Small intestine (tissue), 7 donors: ENCODE measurements around the gene VCL. TPM values are rescaled to one million over a fixed set of nuclear protein-coding genes. Genes with fewer than 3 reads are reported as not detected.

Experiments used
- DNase-seq, 2 donors: peaks; one replicate each; pipeline versions ENCODE4 v3.0.0 to v3.0.0-alpha.2; 2013
- FAIRE-seq: peaks from 2 replicates; lab custom pipeline; 2012; peaks lifted over from hg19 to GRCh38; lab: Jason Lieb, UNC
- H3K27ac ChIP-seq, 3 donors: one replicate each; pipeline ENCODE4 v1.5.1; 2013; ENCODE audit warnings: low read length in 2 of 3, mild to moderate bottlenecking in 2 of 3, control low read depth in 1 of 3, inconsistent platforms in 1 of 3, low read depth in 1 of 3, moderate library complexity in 1 of 3
- H3K27me3 ChIP-seq, 3 donors: one replicate each; pipeline ENCODE4 v1.6.1; 2013; ENCODE audit warnings: low read length in 3 of 3, inconsistent platforms in 1 of 3; ENCODE audit not compliant: control insufficient read depth in 3 of 3, insufficient read depth in 3 of 3
- H3K36me3 ChIP-seq, 3 donors: one replicate each; pipeline ENCODE4 v1.6.1; 2013; ENCODE audit warnings: low read length in 3 of 3, inconsistent platforms in 1 of 3, low read depth in 1 of 3, mild to moderate bottlenecking in 1 of 3, moderate library complexity in 1 of 3; ENCODE audit not compliant: control insufficient read depth in 3 of 3, insufficient read depth in 2 of 3
- H3K4me1 ChIP-seq, 3 donors: one replicate each; pipeline ENCODE4 v1.6.1; 2013; ENCODE audit warnings: low read length in 2 of 3, inconsistent platforms in 1 of 3, low read depth in 1 of 3, mild to moderate bottlenecking in 1 of 3, moderate library complexity in 1 of 3; ENCODE audit not compliant: control insufficient read depth in 3 of 3, insufficient read depth in 2 of 3
- H3K4me3 ChIP-seq, 3 donors: one replicate each; pipeline ENCODE4 v1.5.1; 2013; ENCODE audit warnings: low read length in 3 of 3, control low read depth in 1 of 3, inconsistent platforms in 1 of 3, low read depth in 1 of 3, mild to moderate bottlenecking in 1 of 3, moderate library complexity in 1 of 3
- H3K9me3 ChIP-seq, 2 donors: one replicate each; pipeline ENCODE4 v1.6.1; 2013; ENCODE audit warnings: low read depth in 1 of 2, low read length in 1 of 2; ENCODE audit not compliant: control insufficient read depth in 2 of 2, insufficient read depth in 1 of 2
- WGBS, 3 donors: extraction: QIAGEN DNeasy Blood & Tissue Kit; methylation state at CpG; one replicate each; pipeline ENCODE4 v1.1.7; 2013; 5-methylcytosine and 5-hydroxymethylcytosine counted together
- polyA plus RNA-seq, 4 donors: library from polyadenylated mRNA; stranded (reverse) in 3 of 4; unstranded in 1 of 4; fragments of 200-250 nt in 3 of 4; fragments of 120-200 nt in 1 of 4; gene quantifications; one replicate each; pipeline versions ENCODE4 v1.2.1 to v1.2.3, GENCODE V29; 2013
- donor health status: healthy with polysubstance abuse.
- donor health status: control.
- donor health status: control.
- donor health status: Bipolar disorder and iron deficiency.
- donor health status: healthy.

Gene VCL
- polyA plus RNA-seq, 4 donors, result 8.9 to 32.2 (median 20.9) TPM

- 89 to 95% (median 90%) methylated on average over 2 of the region's 2 CpGs for WGBS, 3 donors
- Histone ChIP-seq H3K9me3 (no peaks in the 10 kb centered on the region), H3K4me3 (no peak overlapping the region), H3K27me3 (no peaks in the 10 kb centered on the region), H3K27ac (no peak overlapping the region), H3K36me3 (peaks cover 0 to 10% (median 2%) of the 10 kb centered on the region in 3 donors), H3K4me1 (no peaks in the 10 kb centered on the region)
- FAIRE-seq (no peak), DNase-seq (no peak)
Observed at GRCh38 chr10:74044419-74044818, 46.5 kb downstream of the VCL start.

GRCh38 chr10:74047304-74047703 is 49.4 kb downstream of the VCL start:
- H3K36me3 ChIP-seq, result peaks cover 0 to 10% (median 2%) of the 10 kb centered on the region in 3 donors
- DNase-seq, result no peak
- H3K27ac ChIP-seq, result no peak overlapping the region
- H3K4me3 ChIP-seq, result no peak overlapping the region
- H3K4me1 ChIP-seq, result no peaks in the 10 kb centered on the region
- H3K27me3 ChIP-seq, result no peaks in the 10 kb centered on the region
- 61 to 90% (median 81%) methylated on average over 2 of the region's 2 CpGs for WGBS, 3 donors
- FAIRE-seq, result no peak
- no peaks in the 10 kb centered on the region for H3K9me3 ChIP-seq

- no peaks in the 10 kb centered on the region for H3K27me3 ChIP-seq
- no peak for FAIRE-seq
- H3K9me3 ChIP-seq, result no peaks in the 10 kb centered on the region
- WGBS, 3 donors, result 86 to 89% (median 87%) methylated on average over 3 of the region's 3 CpGs
- no peak overlapping the region for H3K4me3 ChIP-seq
- H3K4me1 ChIP-seq, result no peaks in the 10 kb centered on the region
- H3K36me3 ChIP-seq, result peaks cover 0 to 10% (median 2%) of the 10 kb centered on the region in 3 donors
- no peak for DNase-seq
- no peak overlapping the region for H3K27ac ChIP-seq
Observed at GRCh38 chr10:74047871-74048270, 50.0 kb downstream of the VCL start.

- Histone ChIP-seq H3K36me3 (peaks cover 0 to 7% (median 2%) of the 10 kb centered on the region in 3 donors), H3K4me3 (no peak overlapping the region), H3K4me1 (no peaks in the 10 kb centered on the region), H3K9me3 (no peaks in the 10 kb centered on the region), H3K27me3 (no peaks in the 10 kb centered on the region), H3K27ac (no peak overlapping the region)
- DNase-seq (peak in 1 of 2 donors; percentile 48), FAIRE-seq (no peak)
- WGBS, 3 donors, result 57 to 80% (median 58%) methylated on average over 2 of the region's 2 CpGs
Observed at GRCh38 chr10:74048433-74048832, 50.5 kb downstream of the VCL start.

- H3K4me1 ChIP-seq, result no peaks in the 10 kb centered on the region
Observed at GRCh38 chr10:74049955-74050354, 52.0 kb downstream of the VCL start.

GRCh38 chr10:74050653-74051052 is 52.7 kb downstream of the VCL start:
- H3K27me3 ChIP-seq, result no peaks in the 10 kb centered on the region
- peaks cover 0 to 3% (median 0%) of the 10 kb centered on the region in 3 donors for H3K36me3 ChIP-seq
- no peaks in the 10 kb centered on the region for H3K4me1 ChIP-seq
- H3K9me3 ChIP-seq, result no peaks in the 10 kb centered on the region
- H3K4me3 ChIP-seq, result no peak overlapping the region
- no peak overlapping the region for H3K27ac ChIP-seq
- FAIRE-seq (no peak), DNase-seq (peak in 1 of 2 donors; percentile 27)
- WGBS, 3 donors, result 93 to 100% (median 100%) methylated on average over 1 of the region's 1 CpG

More at GRCh38 chr10:74049955-74050354, 52.0 kb downstream of the VCL start:
- Histone ChIP-seq H3K36me3 (peaks cover 0 to 3% (median 0%) of the 10 kb centered on the region in 3 donors), H3K27me3 (no peaks in the 10 kb centered on the region), H3K9me3 (no peaks in the 10 kb centered on the region), H3K4me3 (no peak overlapping the region), H3K27ac (no peak overlapping the region)
- DNase-seq, result no peak
- FAIRE-seq, result no peak
- 53 to 85% (median 57%) methylated on average over 1 of the region's 1 CpG for whole genome bisulfite sequencing, 3 donors

GRCh38 chr10:74051736-74052342 is 53.9 kb downstream of the VCL start:
- Histone ChIP-seq H3K36me3 (no peaks in the 10 kb centered on the region), H3K27ac (no peak overlapping the region), H3K27me3 (no peaks in the 10 kb centered on the region), H3K9me3 (no peaks in the 10 kb centered on the region), H3K4me3 (no peak overlapping the region), H3K4me1 (peaks cover 0 to 6% (median 2%) of the 10 kb centered on the region in 3 donors)
- FAIRE-seq (no peak), DNase-seq (no peak)
- 77 to 93% (median 87%) methylated on average over 5 of the region's 5 CpGs for WGBS, 3 donors

GRCh38 chr10:74052994-74053393 is 55.1 kb downstream of the VCL start:
- 87 to 91% (median 88%) methylated on average over 1 of the region's 1 CpG for WGBS, 3 donors
- Histone ChIP-seq H3K27ac (no peak overlapping the region), H3K4me3 (no peak overlapping the region), H3K9me3 (no peaks in the 10 kb centered on the region), H3K4me1 (peaks cover 0 to 8% (median 4%) of the 10 kb centered on the region in 3 donors), H3K27me3 (no peaks in the 10 kb centered on the region), H3K36me3 (no peaks in the 10 kb centered on the region)
- FAIRE-seq (no peak), DNase-seq (no peak)
